HEK293T (cell line): ENCODE measurements around the gene AP5B1.

Experiments
- BHLHE40 ChIP-seq: fragments of 450-650 bp; IDR thresholded peaks from 2 replicates; pipeline ENCODE4 v1.6.1; 2016; ENCODE audit warnings: mild to moderate bottlenecking, moderate library complexity, borderline replicate concordance
- FOXK2 ChIP-seq: fragments of 450-650 bp; IDR thresholded peaks from 2 replicates; pipeline ENCODE4 v1.6.1; 2016; ENCODE audit warnings: mild to moderate bottlenecking
- SP1 ChIP-seq: fragments of 450-650 bp; IDR thresholded peaks from 2 replicates; pipeline ENCODE4 v1.6.1; 2017
- SUZ12 ChIP-seq: fragments of 450-650 bp; IDR thresholded peaks from 2 replicates; pipeline ENCODE4 v1.6.1; 2016; ENCODE audit warnings: mild to moderate bottlenecking
- TARDBP ChIP-seq: fragments of 450-650 bp; IDR thresholded peaks from 2 replicates; pipeline ENCODE4 v1.6.1; 2016

- no peak for TF ChIP-seq FOXK2
- TF ChIP-seq SP1, result no peak
- no peak for TF ChIP-seq SUZ12
- no peak for TF ChIP-seq TARDBP
- TF ChIP-seq BHLHE40, result no peak
Measured at GRCh38 chr11:65821107-65821506, 40.3 kb upstream of the AP5B1 start.
